H1 (cell line): ENCODE data around the gene DBF4.

Experiments used
- CTCF ChIP-seq, 3 experiments: IDR thresholded peaks; 1 replicate in 2 of 3; 2 replicates in 1 of 3; pipeline versions ENCODE4 v1.5.1 to v1.6.1; 2011; ENCODE audit warnings: low read length in 3 of 3, mild to moderate bottlenecking in 3 of 3, inconsistent platforms in 2 of 3, low read depth in 1 of 3, moderate library complexity in 1 of 3; ENCODE audit not compliant: insufficient read depth in 1 of 3; ENCODE audit errors: control extremely low read depth in 1 of 3
- EZH2 ChIP-seq: fragments of 200-600 bp; sonication (generic); IDR thresholded peaks from 2 replicates; pipeline ENCODE4 v1.7.1; 2012; ENCODE audit warnings: low read depth, mild to moderate bottlenecking, moderate library complexity, low read length, inconsistent platforms; ENCODE audit not compliant: severe bottlenecking
- POLR2A ChIP-seq, 2 experiments: IDR thresholded peaks; 1 replicate in 1 of 2; 2 replicates in 1 of 2; pipeline ENCODE4 v1.6.1; 2011; ENCODE audit warnings: low read depth in 2 of 2, low read length in 2 of 2, mild to moderate bottlenecking in 2 of 2; ENCODE audit errors: control extremely low read depth in 1 of 2
- POLR2AphosphoS5 ChIP-seq: IDR thresholded peaks from 2 replicates; pipeline ENCODE4 v1.6.1; 2011; ENCODE audit warnings: low read depth, low read length

GRCh38 chr7:87831097-87831496, 45.2 kb upstream of the DBF4 start:
- TF ChIP-seq CTCF (IDR thresholded peaks at IDR 0.05; ENCODE audit: control extremely low read depth in 1 of 3, insufficient read depth in 1 of 3, low read depth in 1 of 3, low read length in 3 of 3) (no peak), POLR2AphosphoS5 (no peak), EZH2 (no peak), POLR2A (IDR thresholded peaks at IDR 0.05; ENCODE audit: control extremely low read depth in 1 of 2, low read depth in 2 of 2, low read length in 2 of 2) (no peak)
